HG02840 (cell line): Measurements from ENCODE around the gene KRT83.
"Not testable (repeated sequence)": the region's sequence is repeated elsewhere in the genome, so short reads cannot be mapped to it uniquely, and the experiment has no call there.

Experiments
- ATAC-seq: cut with Tn5 transposase; IDR thresholded peaks from one replicate; pipeline ENCODE4 v1.9.1; 2021; ENCODE audit warnings: mild to moderate bottlenecking, moderate library complexity, moderate number of reproducible peaks; ENCODE audit not compliant: unreplicated experiment, low FRiP score

Gene KRT83

DNA sequence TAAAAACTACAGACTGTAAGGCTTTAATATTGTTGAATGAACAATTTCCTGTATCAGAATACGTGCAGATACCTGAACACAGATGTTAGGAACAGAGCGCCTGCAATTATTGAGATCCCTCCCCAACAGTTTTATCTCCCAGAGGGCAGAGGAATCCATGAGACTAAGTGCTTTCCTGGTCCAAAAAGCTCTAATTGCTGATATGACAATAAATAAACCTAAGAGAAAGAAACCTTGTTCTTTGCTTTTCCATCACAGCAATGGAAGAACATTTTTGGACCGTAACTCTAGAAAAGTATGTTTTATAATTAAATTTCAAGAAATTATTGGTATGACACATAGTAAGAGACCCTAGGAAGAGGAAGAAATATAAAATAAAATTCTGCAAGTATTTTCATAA, 13.0 kb upstream of the KRT83 start:
- ATAC-seq = no peak

DNA sequence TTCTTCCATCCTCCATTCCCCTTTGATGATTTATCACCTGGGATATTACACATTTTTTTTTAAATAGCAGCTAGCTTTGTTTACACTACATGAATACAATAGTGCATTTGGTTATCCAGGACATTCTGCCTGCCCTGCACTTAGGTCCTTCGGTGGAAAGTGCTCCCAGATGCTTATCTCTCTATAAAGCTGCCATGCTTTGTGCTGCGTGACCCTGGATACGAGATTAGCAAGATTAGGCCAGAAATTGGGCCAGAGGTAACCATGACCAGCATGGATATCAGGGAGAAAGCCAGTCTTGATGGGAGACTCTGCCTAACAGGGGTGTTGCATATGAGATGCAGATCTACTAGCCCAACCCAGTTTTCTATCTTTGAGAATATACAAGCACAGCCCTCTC, 12.1 kb upstream of the KRT83 start:
- ATAC-seq = no peak

DNA sequence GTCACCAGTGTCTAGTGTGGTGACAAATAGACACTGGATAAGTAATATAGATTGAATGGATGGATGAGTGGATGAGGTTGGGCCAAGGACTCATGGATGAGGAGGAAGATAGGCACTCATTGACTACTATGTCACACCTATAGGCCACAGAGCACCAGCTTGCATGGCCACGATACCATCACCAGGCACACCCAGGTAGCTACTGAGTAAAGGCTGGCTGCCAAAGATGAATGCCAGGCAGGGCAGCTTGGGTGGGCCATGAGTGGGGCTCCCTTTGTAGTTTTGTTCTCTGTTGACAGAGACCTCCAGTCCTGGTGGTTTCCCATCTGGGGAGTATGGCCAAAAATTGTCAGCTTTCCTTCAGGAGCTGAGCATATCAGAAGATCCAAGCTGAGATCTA, 11.2 kb upstream of the KRT83 start:
- no peak for ATAC-seq

DNA sequence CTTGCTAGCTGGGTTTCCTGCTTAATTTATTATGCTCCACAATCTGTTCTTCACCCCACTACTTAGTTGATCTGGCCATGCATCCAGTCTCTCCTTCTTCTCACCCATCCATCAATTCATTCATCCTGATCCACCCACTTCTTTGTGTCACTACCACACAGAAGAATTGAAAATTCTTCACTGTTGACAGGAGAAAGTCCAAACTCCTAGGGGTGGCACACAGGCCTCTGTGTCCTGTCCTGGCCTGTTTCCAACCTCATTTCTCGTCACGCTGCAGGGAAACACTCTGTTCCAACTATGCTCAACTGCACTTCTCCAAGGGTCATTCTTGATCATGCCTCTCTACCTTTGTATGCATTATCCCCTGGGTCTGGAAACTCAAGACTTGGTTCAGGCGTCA, 10.6 kb upstream of the KRT83 start:
- ATAC-seq = no peak

DNA sequence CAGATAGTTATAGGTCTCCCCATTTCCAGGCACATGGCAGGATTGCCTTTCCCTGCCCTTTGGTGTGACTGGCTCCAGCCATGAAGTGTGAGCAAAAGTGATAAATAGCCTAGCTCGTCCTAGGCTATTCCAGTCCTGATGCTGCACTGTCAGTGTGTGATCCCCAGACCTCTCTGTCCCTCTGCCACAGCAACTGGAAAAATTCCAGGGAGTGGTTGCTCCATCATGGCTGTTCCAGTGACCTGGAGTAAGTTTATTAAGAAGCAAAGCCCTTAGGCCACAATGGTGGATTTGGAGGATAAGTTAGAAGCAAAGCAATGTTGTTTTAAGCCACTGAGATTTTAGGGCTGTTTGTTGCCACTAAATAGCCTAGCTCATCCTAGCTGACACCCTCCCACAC, 9.8 kb upstream of the KRT83 start:
- no peak for ATAC-seq

DNA sequence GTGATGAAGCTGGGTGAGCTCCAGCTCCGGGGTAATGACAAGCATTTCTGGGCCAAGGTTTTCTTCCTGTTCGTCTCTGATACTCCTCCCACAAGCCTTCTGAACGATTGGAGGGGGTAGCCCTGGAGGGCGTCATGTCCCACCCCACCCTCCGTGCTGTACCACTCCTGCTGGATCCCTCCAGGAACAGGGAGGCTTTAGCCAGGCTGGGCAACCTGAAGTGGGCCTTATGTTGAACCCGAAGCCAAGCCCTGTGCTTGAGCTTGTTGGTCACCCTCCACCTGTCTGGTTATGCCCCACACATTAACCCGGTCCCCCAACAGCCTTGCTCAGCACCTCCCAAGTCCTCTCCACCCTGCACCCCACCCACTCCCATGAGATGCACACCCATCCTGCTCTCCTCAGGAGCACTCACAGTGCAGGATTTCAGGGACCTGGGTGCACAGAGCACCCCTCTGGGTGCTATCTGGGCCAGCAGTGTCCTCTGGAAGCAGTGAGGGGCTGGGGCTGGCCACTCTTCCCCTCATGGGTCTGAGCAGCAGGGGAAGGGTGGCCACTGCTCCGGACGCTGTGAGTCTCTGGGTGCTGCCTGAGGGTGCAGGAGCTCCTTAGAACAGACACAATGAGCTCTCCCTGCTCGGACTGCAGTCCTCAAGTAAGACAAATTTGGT, 6.8 kb upstream of the KRT83 start:
- no peak for ATAC-seq

DNA sequence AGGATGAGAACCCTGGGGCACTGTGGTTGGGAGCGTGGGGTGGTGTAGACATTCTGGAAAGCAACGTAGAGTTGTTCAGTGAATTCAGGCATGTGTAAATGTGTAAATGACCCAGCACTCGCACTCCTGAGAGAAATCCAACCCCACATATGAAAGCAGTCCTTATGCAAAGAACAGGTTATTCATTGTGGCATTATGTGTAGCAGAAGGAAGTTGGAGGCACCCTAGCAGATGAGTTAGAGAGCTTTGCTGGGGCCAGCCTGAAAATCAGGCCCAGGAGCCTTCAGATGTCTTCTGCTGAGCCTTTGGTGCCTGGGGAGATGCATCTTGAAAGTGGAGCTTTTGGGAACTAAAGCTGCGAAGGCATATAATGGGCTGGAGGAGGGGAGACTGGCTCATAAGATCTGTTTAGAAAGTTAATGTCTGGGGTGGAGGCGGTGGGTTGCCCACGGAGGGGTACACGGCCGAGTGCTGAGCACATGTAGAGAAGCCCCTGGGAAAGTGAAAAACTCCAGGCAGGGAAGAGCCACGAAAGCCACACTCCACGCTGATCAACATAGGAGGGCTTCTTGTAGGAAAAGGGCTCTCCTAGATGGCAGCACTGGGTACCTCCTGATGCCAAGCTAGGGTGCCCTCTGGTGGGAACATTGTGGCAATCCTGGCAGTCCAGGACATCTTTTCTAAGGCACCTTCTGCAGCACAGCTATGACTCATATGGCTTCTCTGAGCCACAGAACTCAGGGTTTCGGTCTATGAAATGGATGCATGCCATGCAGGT, 6.0 kb upstream of the KRT83 start:
- no peak for ATAC-seq

DNA sequence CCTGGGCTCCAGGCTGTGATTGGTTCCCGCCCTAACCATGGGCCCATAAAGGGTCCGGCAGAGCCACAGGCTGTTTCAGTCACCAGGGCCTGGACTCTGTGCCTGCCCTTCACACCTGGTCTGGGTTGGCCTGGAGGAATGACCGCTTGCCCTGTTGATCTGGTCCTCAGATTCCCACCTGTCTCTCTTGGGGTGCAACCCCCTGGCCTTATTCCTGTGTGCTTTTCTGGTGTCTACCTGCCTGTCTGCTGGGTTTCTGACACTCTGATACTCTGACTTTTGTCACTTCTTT, 2.9 kb upstream of the KRT83 start:
- no peak for ATAC-seq

DNA sequence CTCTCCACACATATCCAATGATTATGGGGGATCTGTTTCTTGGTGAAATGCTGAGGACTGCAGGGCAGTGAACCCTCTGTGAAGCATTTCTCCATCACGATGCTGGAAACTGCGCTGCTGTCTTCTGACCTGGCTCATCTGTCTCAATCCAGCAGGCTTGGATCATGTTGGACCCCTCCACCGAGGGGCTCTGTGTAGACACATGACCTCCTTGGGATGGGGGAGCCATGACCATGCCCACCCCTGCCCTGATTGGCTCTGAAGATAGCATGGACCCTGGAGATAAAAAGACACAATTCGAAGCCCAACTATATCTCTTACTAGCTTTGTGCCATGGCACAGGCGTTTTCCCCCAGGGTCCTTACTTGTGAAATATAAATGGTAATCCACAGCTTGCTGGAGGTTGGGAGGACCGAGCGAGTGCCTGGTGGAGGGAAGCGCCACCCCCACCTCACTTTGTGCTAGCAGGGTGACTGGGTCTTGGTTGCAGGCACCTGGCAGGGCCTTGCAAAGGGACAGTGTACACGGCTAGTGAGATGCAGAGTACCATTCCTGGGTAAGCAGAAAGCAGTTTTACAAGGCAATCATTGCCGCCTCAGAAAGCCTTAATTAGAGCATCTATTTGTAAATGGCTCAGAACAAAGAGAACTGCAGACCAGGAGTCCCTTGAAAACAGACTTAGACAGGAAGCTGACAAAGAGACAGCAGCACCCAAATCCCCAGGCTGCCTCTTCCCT, 2.4 kb upstream of the KRT83 start:
- ATAC-seq = no peak

DNA sequence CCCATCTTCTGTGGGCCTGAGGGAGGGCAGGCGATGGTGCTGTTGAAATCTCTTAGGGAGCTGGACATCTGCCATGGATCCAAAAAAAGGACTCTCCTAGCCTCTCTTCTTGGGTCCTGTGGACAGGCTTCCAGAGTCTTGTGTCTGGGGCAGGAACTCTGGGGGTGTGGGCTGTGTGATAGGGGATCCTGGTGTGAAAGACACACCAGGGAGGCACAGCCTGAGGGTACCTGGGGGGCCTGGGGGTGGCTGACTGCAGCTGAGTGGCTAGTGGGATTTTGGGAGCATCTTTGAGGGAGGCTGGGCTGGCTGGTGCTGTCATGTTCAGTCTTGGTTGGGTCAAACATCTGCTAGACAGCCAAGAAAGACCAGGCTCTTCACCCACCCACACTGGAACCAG, 1.8 kb upstream of the KRT83 start:
- ATAC-seq = no peak

DNA sequence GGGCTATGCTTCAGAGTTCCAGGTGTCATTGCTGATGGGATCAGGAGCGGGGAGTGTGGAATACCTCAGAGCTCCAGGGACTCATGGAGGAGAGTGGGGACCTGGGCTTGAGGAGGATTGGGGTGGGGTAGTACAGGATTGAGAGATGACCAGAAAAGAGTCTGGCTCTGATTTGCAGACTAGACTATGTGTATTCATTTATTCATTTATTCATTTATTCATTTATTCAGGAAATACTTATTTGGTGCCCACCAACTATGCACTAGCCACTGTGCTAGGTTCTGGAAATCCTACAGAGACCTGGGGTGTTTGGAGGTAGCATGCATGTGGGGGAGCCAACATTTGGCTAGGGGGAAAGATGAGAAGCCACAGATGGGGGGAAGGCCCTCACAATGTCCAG, 871 bp upstream of the KRT83 start:
- no peak for ATAC-seq

DNA sequence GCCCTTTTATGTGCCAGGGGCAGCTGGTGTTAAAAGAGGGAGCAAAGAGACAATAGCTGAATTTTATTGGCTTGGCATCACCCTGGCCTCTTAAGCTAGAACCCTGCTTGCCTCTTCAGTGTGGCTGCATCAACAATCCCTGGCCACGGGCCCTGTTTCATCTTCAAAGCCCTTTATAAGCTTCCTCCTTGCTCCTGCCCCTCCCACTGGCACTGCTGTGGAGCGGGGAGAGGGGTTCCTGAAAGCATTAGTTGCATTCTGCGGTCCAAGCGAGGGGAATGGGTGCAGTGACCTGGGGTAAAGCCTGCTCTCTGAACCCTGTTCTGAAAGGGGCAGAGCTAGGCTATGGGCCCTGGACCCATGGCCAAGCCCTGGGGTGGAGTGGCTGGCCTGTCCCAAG, 220 bp upstream of the KRT83 start:
- ATAC-seq = no peak

DNA sequence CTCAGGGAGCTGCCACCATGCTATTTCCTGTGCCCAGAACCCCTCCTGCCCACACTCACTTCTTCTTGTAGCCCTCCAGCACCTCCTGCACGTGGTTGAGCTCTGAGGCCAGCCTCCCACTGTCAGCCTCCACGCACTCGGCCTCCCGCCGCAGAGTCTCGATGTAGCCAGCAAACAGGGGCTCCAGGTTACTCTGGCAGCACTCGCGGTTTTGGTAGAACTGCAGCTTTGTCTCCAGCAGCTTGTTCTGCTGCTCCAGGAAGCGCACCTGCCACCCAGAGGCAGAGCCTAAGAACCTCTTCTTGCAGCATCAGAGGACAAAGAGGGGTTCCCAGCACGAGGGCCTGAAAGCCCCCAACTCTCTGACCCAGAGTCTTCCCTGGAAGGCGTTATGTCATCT, 2.1 kb downstream of the KRT83 start:
- ATAC-seq = no peak

DNA sequence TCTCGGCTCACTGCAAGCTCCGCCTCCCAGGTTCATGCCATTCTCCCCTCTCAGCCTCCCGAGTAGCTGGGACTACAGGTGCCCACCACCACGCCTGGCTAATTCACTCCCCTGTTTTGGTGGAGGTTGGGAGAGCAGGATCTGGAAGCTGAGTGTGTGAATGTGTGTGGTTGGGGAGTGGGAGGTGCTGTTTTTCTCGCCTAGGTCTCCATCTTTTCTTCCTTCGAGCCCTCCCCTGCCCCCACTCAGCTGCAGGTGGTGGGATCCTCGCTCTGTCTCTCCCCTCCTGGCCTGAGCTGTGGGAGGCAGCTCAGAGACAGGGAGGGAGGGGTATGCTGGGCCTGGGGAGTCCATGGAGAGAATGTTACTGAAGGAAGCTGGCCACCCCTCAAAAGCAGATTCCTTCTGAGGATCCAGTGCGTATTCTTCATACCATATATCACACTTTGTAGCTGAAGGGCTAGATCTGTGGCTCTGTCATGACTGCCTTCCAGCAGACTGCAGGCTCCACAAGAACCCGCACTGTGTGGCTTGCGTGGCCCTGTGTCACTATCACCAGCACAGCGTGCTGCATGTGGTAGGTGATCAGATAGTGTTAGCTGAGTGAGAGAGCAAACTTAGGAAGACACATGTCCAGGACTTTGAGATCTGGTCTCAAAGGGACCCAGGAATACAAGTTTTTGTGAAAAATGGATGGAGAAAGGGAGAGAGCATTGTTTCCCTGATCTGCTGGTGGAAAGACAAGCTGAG, 2.8 kb downstream of the KRT83 start:
- ATAC-seq = no peak

DNA sequence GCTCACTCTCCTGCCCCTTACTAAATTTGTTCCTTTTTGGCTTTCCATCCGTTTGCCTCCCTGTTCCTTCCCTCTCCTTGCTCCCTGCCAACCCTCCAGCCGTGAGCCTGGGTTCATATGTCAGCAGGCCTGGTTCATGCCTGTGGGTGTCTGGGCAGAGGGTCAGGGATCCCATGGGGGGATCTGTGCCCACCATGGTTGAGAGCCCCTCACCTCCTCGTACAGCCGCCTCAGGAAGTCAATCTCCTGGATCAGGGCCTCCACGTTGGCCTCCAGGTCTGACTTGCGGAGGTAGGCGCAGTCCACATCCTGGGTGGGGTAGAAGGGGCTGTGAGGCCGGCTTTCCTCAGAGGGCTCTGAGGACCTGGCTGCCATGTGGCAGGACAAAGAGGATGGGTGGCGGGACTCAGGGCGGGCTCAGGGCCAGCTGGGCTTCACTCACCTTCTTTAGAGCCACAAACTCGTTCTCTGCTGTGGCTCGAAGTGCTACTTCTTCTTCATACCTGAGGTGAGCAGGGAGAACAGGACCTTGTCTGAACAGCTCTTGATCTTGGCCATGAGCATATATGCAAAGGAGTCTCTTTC, 3.6 kb downstream of the KRT83 start:
- no peak for ATAC-seq

DNA sequence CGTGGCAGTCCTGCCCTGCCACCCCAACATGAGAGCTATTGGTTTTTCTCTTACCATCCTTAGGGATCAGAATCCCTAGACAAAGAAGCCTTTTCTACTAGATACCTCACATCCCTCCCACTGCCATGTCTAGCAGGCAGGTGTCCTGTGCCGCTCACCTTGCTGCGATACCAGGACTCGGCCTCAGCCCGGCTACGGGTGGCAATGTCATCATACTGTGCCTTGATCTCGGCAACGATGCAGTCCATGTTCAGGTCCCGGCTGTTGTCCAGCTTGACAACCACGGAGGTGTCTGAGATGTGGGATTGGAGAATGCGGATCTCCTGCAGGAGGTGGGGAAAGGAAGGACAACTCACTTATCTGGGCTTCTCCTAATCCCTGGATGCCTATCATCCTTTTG, 4.5 kb downstream of the KRT83 start:
- no peak for ATAC-seq

DNA sequence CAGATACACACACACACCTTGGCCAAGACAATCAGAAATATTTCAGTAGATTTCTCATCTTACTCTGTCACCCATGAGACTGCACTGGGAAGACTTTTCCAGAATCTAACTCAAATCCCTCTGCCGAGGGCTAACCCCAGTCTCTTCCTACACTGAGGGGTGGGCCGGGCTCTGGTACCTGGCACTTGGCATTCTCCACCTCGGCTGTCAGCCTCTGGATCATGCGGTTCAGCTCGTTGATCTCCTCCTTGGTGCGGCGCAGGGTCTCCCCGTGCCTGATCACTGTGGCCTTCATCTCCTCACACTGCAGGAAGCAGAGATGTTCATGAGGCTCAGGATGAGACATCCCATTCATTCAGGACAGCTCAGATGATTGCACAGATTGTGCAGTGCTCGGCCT, 4.9 kb downstream of the KRT83 start:
- ATAC-seq = no peak

DNA sequence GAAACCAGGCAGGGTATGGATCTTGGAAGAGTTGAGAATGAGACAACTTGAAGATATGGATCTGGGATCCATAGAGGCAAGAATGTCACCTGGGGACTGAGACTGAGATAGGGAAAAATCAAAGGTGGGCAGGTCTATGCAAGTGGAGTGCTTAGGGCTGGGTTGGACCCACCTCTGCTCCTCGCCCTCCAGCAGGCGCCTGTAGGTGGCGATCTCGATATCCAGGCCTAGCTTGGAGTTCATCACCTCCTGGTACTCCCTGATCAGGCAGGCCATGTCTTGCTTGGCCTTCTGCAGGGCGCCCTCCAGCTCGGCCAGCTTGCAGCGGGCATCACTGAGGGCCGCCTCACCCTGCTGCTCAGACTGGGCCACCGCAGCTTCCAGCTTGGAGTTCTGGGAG, 5.5 kb downstream of the KRT83 start:
- ATAC-seq = not testable (repeated sequence)

DNA sequence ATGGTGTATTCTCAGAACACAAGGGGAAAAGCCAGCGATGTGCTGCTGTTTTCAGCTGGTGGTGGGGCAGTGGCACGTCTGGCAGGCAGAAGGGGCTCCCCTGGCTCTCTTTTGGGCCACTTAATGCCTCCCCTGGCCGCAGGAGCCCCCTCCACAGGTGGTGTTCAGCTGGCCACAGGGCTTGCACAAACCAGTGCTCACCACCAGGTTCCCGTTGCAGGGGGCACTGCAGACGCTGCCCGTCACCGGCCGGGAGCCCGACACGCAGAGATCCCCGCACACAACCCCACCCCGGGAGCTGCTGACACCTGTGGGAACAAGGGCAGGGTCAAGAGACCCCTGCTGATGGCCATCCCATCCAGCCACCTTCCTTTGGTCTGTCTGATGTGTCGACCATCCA, 6.7 kb downstream of the KRT83 start:
- ATAC-seq = no peak

DNA sequence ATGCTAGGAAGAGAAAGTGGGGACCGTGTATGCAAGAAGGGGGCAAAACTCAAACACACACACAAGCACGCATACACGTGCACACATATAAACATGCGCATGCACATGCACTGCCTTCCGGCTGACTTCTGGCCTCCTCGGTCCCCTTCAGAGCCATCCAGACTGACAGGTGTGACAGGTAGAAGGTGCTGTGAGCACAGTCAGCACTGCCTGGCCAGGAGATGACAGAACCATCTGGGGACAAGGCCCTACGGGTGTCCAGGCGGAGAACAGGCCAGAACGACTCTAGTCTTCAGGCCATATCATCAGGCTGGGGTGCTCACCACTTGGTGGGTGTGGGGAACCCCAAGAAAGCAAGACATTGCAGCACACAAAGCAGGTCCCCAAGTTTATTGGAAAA, 7.3 kb downstream of the KRT83 start:
- no peak for ATAC-seq

DNA sequence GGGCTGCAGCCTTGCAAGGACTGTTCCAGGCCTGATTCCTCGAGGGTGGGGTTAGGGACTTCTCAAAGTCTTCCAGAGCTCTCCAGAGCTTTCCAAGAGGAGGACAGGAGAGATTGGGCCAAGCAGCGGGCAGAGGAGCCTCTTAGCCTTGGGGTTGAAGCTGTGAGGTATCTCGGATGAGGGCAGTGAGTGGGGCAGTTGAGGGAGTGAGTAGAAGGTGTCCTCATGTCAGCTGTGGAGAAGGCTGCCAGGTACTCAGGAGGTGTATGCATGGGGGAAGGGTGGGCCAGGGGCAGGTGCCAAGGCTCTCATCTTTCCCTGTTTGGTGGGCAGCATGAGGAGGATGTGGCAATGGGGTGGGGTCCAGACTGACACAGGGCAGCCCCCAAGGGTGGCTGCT, 7.7 kb downstream of the KRT83 start:
- no peak for ATAC-seq
